Measurements from ENCODE around the gene RAG1. TPM values are rescaled to one million over a fixed set of nuclear protein-coding genes. Genes with fewer than 3 reads are reported as not detected.

Gene RAG1
- total RNA-seq, 1 experiment from 2014 or later = 0.90 TPM

- peaks cover 73% of the 10 kb centered on the region for H3K9me3 Mint-ChIP-seq
- CTCF ChIA-PET = no interaction called here
Measured at GRCh38 chr11:36530840-36531239, 37.0 kb upstream of the RAG1 start.

More at GRCh38 chr11:36530840-36531239, 37.0 kb upstream of the RAG1 start:
- H3K4me1 Mint-ChIP-seq = no peaks in the 10 kb centered on the region
- H3K27ac Mint-ChIP-seq = no peak overlapping the region
- no peak for DNase-seq (ENCODE audit: low spot score)
- H3K36me3 Mint-ChIP-seq = peaks cover 39% of the 10 kb centered on the region
- ATAC-seq = no peak
- H3K27me3 Mint-ChIP-seq (ENCODE audit: low read depth) = peaks cover 33% of the 10 kb centered on the region
- H3K4me3 Mint-ChIP-seq = no peak overlapping the region
- TF ChIP-seq ZNF219 (CRISPR knock-in tag; IDR thresholded peaks at IDR 0.05; ENCODE audit: borderline replicate concordance) (no peak), ZNF281 (CRISPR knock-in tag; IDR thresholded peaks at IDR 0.05) (no peak), GRHL2 (CRISPR knock-in tag; IDR thresholded peaks at IDR 0.05; ENCODE audit: insufficient replicate concordance, severe bottlenecking) (no peak), NR3C1 (CRISPR knock-in tag; conservative IDR thresholded peaks at IDR 0.05; ENCODE audit: low read depth) (no peak), NFATC4 (CRISPR knock-in tag; IDR thresholded peaks at IDR 0.05) (no peak), NFE2L1 (CRISPR knock-in tag; IDR thresholded peaks at IDR 0.05) (no peak), ZSCAN18 (CRISPR knock-in tag; IDR thresholded peaks at IDR 0.05) (no peak), OVOL2 (CRISPR knock-in tag; IDR thresholded peaks at IDR 0.05; ENCODE audit: borderline replicate concordance) (no peak), SP1 (CRISPR knock-in tag; conservative IDR thresholded peaks at IDR 0.05) (no peak), TP53 (CRISPR knock-in tag; IDR thresholded peaks at IDR 0.05) (no peak), GABPB1 (CRISPR knock-in tag; IDR thresholded peaks at IDR 0.05) (no peak), PRDM15 (CRISPR knock-in tag; IDR thresholded peaks at IDR 0.05) (no peak), FOXJ3 (CRISPR knock-in tag; IDR thresholded peaks at IDR 0.05; ENCODE audit: borderline replicate concordance) (no peak), SMAD3 (CRISPR knock-in tag; IDR thresholded peaks at IDR 0.05; ENCODE audit: borderline replicate concordance) (no peak), ESRRA (CRISPR knock-in tag; IDR thresholded peaks at IDR 0.05; ENCODE audit: borderline replicate concordance) (no peak), SOX15 (CRISPR knock-in tag; IDR thresholded peaks at IDR 0.05) (no peak)
- TF ChIP-seq, protein P1, sequence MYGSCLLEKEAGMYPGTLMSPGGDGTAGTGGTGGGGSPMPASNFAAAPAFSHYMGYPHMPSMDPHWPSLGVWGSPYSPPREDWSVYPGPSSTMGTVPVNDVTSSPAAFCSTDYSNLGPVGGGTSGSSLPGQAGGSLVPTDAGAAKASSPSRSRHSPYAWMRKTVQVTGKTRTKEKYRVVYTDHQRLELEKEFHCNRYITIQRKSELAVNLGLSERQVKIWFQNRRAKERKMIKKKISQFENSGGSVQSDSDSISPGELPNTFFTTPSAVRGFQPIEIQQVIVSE (CRISPR knock-in tag; IDR thresholded peaks at IDR 0.05; ENCODE audit: borderline replicate concordance) = no peak
- TF ChIP-seq, protein P2, sequence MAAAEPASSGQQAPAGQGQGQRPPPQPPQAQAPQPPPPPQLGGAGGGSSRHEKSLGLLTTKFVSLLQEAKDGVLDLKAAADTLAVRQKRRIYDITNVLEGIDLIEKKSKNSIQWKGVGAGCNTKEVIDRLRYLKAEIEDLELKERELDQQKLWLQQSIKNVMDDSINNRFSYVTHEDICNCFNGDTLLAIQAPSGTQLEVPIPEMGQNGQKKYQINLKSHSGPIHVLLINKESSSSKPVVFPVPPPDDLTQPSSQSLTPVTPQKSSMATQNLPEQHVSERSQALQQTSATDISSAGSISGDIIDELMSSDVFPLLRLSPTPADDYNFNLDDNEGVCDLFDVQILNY (CRISPR knock-in tag; IDR thresholded peaks at IDR 0.05) = no peak
- TF ChIP-seq, protein P3, sequence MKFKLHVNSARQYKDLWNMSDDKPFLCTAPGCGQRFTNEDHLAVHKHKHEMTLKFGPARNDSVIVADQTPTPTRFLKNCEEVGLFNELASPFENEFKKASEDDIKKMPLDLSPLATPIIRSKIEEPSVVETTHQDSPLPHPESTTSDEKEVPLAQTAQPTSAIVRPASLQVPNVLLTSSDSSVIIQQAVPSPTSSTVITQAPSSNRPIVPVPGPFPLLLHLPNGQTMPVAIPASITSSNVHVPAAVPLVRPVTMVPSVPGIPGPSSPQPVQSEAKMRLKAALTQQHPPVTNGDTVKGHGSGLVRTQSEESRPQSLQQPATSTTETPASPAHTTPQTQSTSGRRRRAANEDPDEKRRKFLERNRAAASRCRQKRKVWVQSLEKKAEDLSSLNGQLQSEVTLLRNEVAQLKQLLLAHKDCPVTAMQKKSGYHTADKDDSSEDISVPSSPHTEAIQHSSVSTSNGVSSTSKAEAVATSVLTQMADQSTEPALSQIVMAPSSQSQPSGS (CRISPR knock-in tag; IDR thresholded peaks at IDR 0.05; ENCODE audit: borderline replicate concordance, low read depth) = no peak
- TF ChIP-seq, protein P4, sequence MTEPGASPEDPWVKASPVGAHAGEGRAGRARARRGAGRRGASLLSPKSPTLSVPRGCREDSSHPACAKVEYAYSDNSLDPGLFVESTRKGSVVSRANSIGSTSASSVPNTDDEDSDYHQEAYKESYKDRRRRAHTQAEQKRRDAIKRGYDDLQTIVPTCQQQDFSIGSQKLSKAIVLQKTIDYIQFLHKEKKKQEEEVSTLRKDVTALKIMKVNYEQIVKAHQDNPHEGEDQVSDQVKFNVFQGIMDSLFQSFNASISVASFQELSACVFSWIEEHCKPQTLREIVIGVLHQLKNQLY (CRISPR knock-in tag; IDR thresholded peaks at IDR 0.05) = no peak
- POLR2A ChIA-PET = no interaction called here
